PC-9 (cell line): Measurements from ENCODE around the gene TANC1.

Experiments used
- CTCF ChIP-seq: fragments of 200-600 bp; sonication (generic); conservative IDR thresholded peaks from 2 replicates; pipeline ENCODE4 v1.6.1; 2017; ENCODE audit warnings: mixed run types, antibody characterized with exemption, mild to moderate bottlenecking, moderate library complexity
- EZH2 ChIP-seq: fragments of 200-600 bp; sonication (generic); IDR thresholded peaks from 2 replicates; pipeline ENCODE4 v1.8.0; 2017; ENCODE audit warnings: antibody characterized with exemption, low read depth

GRCh38 chr2:158953454-158953853 lies 15.0 kb upstream of the TANC1 start:
- TF ChIP-seq CTCF (no peak), EZH2 (no peak)
